GM12878 (cell line): ENCODE results near the gene RNASE12. TPM values are rescaled to one million over a fixed set of nuclear protein-coding genes. Genes with fewer than 3 reads are reported as not detected.
A peak's percentile ranks its signal among the peaks of the same experiment; 100 is the strongest.

Experiments
- ATAC-seq: fragments of 200-7000 bp; cut with Tn5 transposase; 3 replicates; pipeline ENCODE4 v1.9.1; 2020; ENCODE audit warnings: mild to moderate bottlenecking, moderate library complexity
- BruUV-seq: library from RNA; stranded (reverse); fragments of 400-500 nt; replicated peaks from 2 replicates; lab custom pipeline; 2021; lab: Mats Ljungman, UMichigan
- CTCF ChIA-PET: fragments of 300-600 bp; sonication (Branson Sonifier 250); formaldehyde crosslinking; extraction: SDS; loops from one replicate; lab custom pipeline; 2021; ENCODE audit warnings: inconsistent platforms; lab: Yijun Ruan, JAX
- POLR2A ChIA-PET: fragments of 350-600 bp; formaldehyde crosslinking; extraction: SDS; loops from one replicate; lab custom pipeline; 2021; ENCODE audit warnings: inconsistent platforms; lab: Charles Lee
- RAD21 ChIA-PET: fragments of 300-600 bp; sonication (Branson Sonifier 250); formaldehyde crosslinking; loops from one replicate; lab custom pipeline; 2023; ENCODE audit warnings: antibody characterized with exemption; ENCODE audit not compliant: unreplicated experiment; lab: Charles Lee
- SMC1A ChIA-PET: fragments of 300-600 bp; sonication (Branson Sonifier 250); formaldehyde crosslinking; loops from one replicate; lab custom pipeline; 2023; ENCODE audit not compliant: unreplicated experiment, uncharacterized antibody; lab: Charles Lee
- DNase-seq: peaks from one replicate; pipeline ENCODE4 v3.0.0-alpha.2; 2011; ENCODE audit warnings: low read depth, low spot score
- FAIRE-seq: peaks from 3 replicates; lab custom pipeline; 2011; peaks lifted over from hg19 to GRCh38; lab: Jason Lieb, UNC
- H2AFZ ChIP-seq: 2 replicates; pipeline ENCODE4 v1.6.0; 2011; ENCODE audit warnings: low read depth, low read length, control low read depth; ENCODE audit not compliant: control insufficient read depth
- H3K27ac ChIP-seq: 2 replicates; pipeline ENCODE4 v1.5.1; 2011; ENCODE audit warnings: control low read depth; ENCODE audit not compliant: control insufficient read depth, insufficient read depth
- H3K27me3 ChIP-seq, 2 experiments: replicated peaks in 1 of 2; 2 replicates each; pipeline versions ENCODE4 v1.6.0 to v1.6.1; 2011; ENCODE audit warnings: low read length in 1 of 2; ENCODE audit not compliant: control insufficient read depth in 2 of 2, insufficient read depth in 2 of 2
- H3K36me3 ChIP-seq, 2 experiments: 2 replicates each; pipeline ENCODE4 v1.5.1; 2011; ENCODE audit warnings: low read length in 1 of 2; ENCODE audit not compliant: control insufficient read depth in 2 of 2, insufficient read depth in 2 of 2
- H3K4me1 ChIP-seq: 2 replicates; pipeline ENCODE4 v1.6.1; 2011; ENCODE audit warnings: mild to moderate bottlenecking, low read length, moderate library complexity, mixed read lengths; ENCODE audit not compliant: control insufficient read depth, insufficient read depth
- H3K4me2 ChIP-seq: 2 replicates; pipeline ENCODE4 v1.6.0; 2011; ENCODE audit warnings: control low read depth; ENCODE audit not compliant: control insufficient read depth, insufficient read depth
- H3K4me3 ChIP-seq: fragments of 200-600 bp; sonication (generic); 2 replicates; pipeline ENCODE4 v1.5.1; 2016
- H3K79me2 ChIP-seq: 2 replicates; pipeline ENCODE4 v1.6.0; 2011; ENCODE audit warnings: low read length; ENCODE audit not compliant: control insufficient read depth, insufficient read depth
- H3K9ac ChIP-seq: 2 replicates; pipeline ENCODE4 v1.8.0; 2011; ENCODE audit warnings: low read length, control low read depth, mixed read lengths; ENCODE audit not compliant: control insufficient read depth, insufficient read depth
- H3K9me3 ChIP-seq: replicated peaks from 3 replicates; pipeline ENCODE4 v1.5.1; 2011; ENCODE audit warnings: mild to moderate bottlenecking, low read length; ENCODE audit not compliant: control insufficient read depth, insufficient read depth
- H4K20me1 ChIP-seq: 2 replicates; pipeline ENCODE4 v1.6.0; 2011; ENCODE audit not compliant: control insufficient read depth, insufficient read depth
- CHD2 ChIP-seq: IDR thresholded peaks from 2 replicates; pipeline ENCODE4 v1.6.1; 2011; ENCODE audit warnings: low read depth, low read length, improper control_type of control experiment, borderline replicate concordance
- EP300 ChIP-seq, 2 experiments: fragments of 150-350 bp in 1 of 2; IDR thresholded peaks; 2 replicates each; pipeline ENCODE4 v1.6.1; 2011 to 2012; ENCODE audit warnings: low read depth in 2 of 2, low read length in 2 of 2, borderline replicate concordance in 1 of 2, improper control_type of control experiment in 1 of 2, inconsistent platforms in 1 of 2; ENCODE audit not compliant: control insufficient read depth in 1 of 2
- GABPA ChIP-seq: IDR thresholded peaks from 2 replicates; pipeline ENCODE4 v1.6.1; 2014; ENCODE audit warnings: antibody characterized with exemption, low read depth, mild to moderate bottlenecking, inconsistent platforms
- GATAD2B ChIP-seq: fragments of 450-650 bp; conservative IDR thresholded peaks from 2 replicates; pipeline ENCODE4 v1.6.1; 2017; ENCODE audit warnings: low read depth, mild to moderate bottlenecking, moderate library complexity
- NBN ChIP-seq: fragments of 450-650 bp; IDR thresholded peaks from 2 replicates; pipeline ENCODE4 v1.6.1; 2016
- PAX5 ChIP-seq: IDR thresholded peaks from 2 replicates; pipeline ENCODE4 v1.6.1; 2011; ENCODE audit warnings: low read depth, low read length, borderline replicate concordance
- RCOR1 ChIP-seq: conservative IDR thresholded peaks from 2 replicates; pipeline ENCODE4 v1.6.1; 2012; ENCODE audit warnings: low read depth, low read length, improper control_type of control experiment
- SREBF1 ChIP-seq: IDR thresholded peaks from 2 replicates; pipeline ENCODE4 v1.6.1; 2012; ENCODE audit warnings: mild to moderate bottlenecking, low read length
- SREBF2 ChIP-seq: IDR thresholded peaks from 2 replicates; pipeline ENCODE4 v1.6.1; 2012; ENCODE audit warnings: mild to moderate bottlenecking, low read length
- SRF ChIP-seq, 2 experiments: IDR thresholded peaks; 2 replicates each; pipeline ENCODE4 v1.6.1; 2011; ENCODE audit warnings: low read depth in 2 of 2, low read length in 2 of 2, mild to moderate bottlenecking in 1 of 2, moderate library complexity in 1 of 2
- TARDBP ChIP-seq: IDR thresholded peaks from 2 replicates; pipeline ENCODE4 v1.6.1; 2016; ENCODE audit warnings: borderline replicate concordance
- ZNF207 ChIP-seq: fragments of 450-650 bp; IDR thresholded peaks from 2 replicates; pipeline ENCODE4 v1.6.1; 2014; ENCODE audit warnings: antibody characterized with exemption, mild to moderate bottlenecking, borderline replicate concordance
- ZNF24 ChIP-seq: fragments of 450-650 bp; IDR thresholded peaks from 2 replicates; pipeline ENCODE4 v1.6.1; 2017; ENCODE audit warnings: antibody characterized with exemption, mild to moderate bottlenecking
- ZNF384 ChIP-seq: IDR thresholded peaks from 2 replicates; pipeline ENCODE4 v1.6.1; 2012; ENCODE audit warnings: low read depth, mild to moderate bottlenecking, low read length, improper control_type of control experiment, borderline replicate concordance
- WGBS: methylation state at CpG from one replicate; pipeline ENCODE4 v1.1.6; 2016; ENCODE audit warnings: low lambda C conversion rate; ENCODE audit not compliant: insufficient replicate concordance, insufficient coverage; ENCODE audit errors: missing lambda C conversion rate; 5-methylcytosine and 5-hydroxymethylcytosine counted together
- in situ Hi-C: fragments of 300-500 bp; cut with MboI; formaldehyde crosslinking; loops from 9 replicates; pipeline ENCODE4 v1.14.3; 2018; ENCODE audit warnings: mixed read lengths
- intact Hi-C: fragments of 100-400 bp; cut with micrococcal nuclease; formaldehyde crosslinking; loops from one replicate; pipeline ENCODE4 v1.14.2; 2022; ENCODE audit not compliant: unreplicated experiment
- polyA plus RNA-seq, 11 experiments: library from polyadenylated mRNA; depleted of rRNA in 4 of 11; unstranded in 6 of 11; stranded (reverse) in 5 of 11; fragments of >200 nt; fragmentation: Nextera tagmentation in 4 of 11; fragmentation: Illumina TruSeq in 1 of 11; extraction: Ambion mirVana in 4 of 11; extraction: Trizol in 1 of 11; gene quantifications; 1 replicate in 1 of 11; 2 replicates in 10 of 11; pipeline versions ENCODE4 v1.2.1 to v1.2.3, GENCODE V29; 2011 to 2016; ENCODE audit warnings: inconsistent platforms in 2 of 11, missing spikeins in 2 of 11, low read depth in 1 of 11
- total RNA-seq, 4 experiments: library from RNA; depleted of rRNA in 3 of 4; stranded (reverse); fragments of >200 nt in 3 of 4; fragmentation: Illumina TruSeq in 1 of 4; extraction: Trizol in 1 of 4; gene quantifications; 2 replicates each; pipeline versions ENCODE4 v1.2.1 to v1.2.3, GENCODE V29; 2013 to 2021
- TF ChIP-seq, protein P1 (sequence below): fragments of 450-650 bp; IDR thresholded peaks from 2 replicates; pipeline ENCODE4 v1.6.1; 2016; ENCODE audit warnings: mild to moderate bottlenecking
- TF ChIP-seq, protein P2 (sequence below): fragments of 450-650 bp; IDR thresholded peaks from 2 replicates; pipeline ENCODE4 v1.6.1; 2017; ENCODE audit warnings: borderline replicate concordance

Gene RNASE12
- total and polyA plus RNA-seq, 10 of the 15 experiments (the other 5 are each of a cell fraction or from before 2014, with no cell fraction given): not detected

DNA sequence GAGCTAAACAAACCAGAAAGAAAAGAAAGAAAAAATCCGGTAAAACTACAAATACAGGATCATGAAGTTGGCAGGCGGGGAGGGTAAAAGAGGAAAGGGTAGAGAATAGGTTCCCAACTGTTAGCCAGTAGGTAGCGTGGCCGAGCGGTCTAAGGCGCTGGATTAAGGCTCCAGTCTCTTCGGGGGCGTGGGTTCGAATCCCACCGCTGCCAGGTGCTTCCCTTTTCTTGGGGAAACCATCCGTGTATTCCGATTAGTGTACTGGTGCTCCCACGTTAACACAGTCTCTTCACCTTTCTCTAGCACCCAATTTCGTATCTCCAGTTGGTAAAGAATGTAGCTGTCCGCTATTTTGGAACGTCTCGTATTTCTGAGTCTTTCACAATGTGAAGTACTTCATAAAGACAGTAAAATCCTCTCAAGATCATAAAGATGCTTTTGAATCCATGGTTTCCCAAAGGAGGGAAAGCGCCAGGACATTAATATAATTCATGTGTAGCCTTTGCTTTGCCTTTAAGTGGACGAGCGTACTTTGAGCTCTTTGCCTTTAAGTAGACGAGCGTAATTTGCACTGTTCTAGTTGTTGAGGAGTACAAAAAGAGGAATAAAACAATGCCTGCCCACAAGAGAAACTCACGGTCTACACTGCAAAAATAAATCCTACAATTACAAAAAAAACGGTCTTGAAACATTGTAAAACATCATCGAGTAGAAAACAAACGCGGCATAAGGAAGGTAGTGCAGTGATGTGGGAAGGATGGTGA, 19.0 kb upstream of the RNASE12 start:
- ChIA-PET SMC1A (interaction anchor here (0.6 to 6.5 kb wide), 23 partner anchors 12 to 282 kb away, joined by 3 to 110 read pairs (median 4); partner anchors contain the start of genes RNASE4 and TEP1), CTCF (interaction anchor here (0.6 to 10.3 kb wide), 30 partner anchors 10 to 361 kb away, joined by 3 to 216 read pairs (median 5); partner anchors contain the start of genes ANG, CCNB1IP1, PIP4P1 and RNASE4), RAD21 (interaction anchor here (0.7 to 6.3 kb wide), 22 partner anchors 13 to 315 kb away, joined by 3 to 77 read pairs (median 6); partner anchors contain the start of genes ANG, CCNB1IP1, PARP2 and PIP4P1), POLR2A (interaction anchor here (0.6 to 1.7 kb wide), 4 partner anchors 53 to 268 kb away, joined by 3 to 6 read pairs (median 4); no protein-coding TSS in a partner anchor)
- Histone ChIP-seq H3K27ac (peak overlapping the region; percentile 34; the same call in 1 of the 2 replicates), H2AFZ (peak overlapping the region; percentile 84), H3K36me3 (no peaks in the 10 kb centered on the region), H3K9me3 (no peaks in the 10 kb centered on the region), H3K4me2 (peak overlapping the region; percentile 72), H3K27me3 (no peaks in the 10 kb centered on the region), H4K20me1 (no peaks in the 10 kb centered on the region), H3K9ac (peak overlapping the region; percentile 60; the same call in 1 of the 2 replicates), H3K4me3 (peak overlapping the region; percentile 78), H3K79me2 (no peaks in the 10 kb centered on the region), H3K4me1 (peaks cover 35% of the 10 kb centered on the region)
- FAIRE-seq (no peak), ATAC-seq (peak; percentile 41), DNase-seq (no peak)
- in situ Hi-C loops (loop anchor here (5.0 kb wide), 1 partner anchor 198 kb away; the partner anchor contains the start of gene TEP1), intact Hi-C loops (loop anchor here (5.0 kb wide), 2 partner anchors 52 to 268 kb away; partner anchors contain the start of gene PARP2)
- WGBS: 5% methylated on average over 27 of the region's 27 CpGs
- BruUV-seq: no TSS peak
- TF ChIP-seq SREBF2 (peak; percentile 91), EP300 (IDR thresholded peaks at IDR 0.05; ENCODE audit: borderline replicate concordance in 1 of 2, control insufficient read depth in 1 of 2, low read depth in 2 of 2, low read length in 2 of 2) (peak in 1 of 2 experiments; percentile 77; a peak in 1 of 4 replicates), ZNF207 (no peak), TARDBP (peak; percentile 89), GABPA (peak; percentile 42; the same call in 1 of the 2 replicates), ZNF24 (peak; percentile 99), ZNF384 (no peak), SRF (IDR thresholded peaks at IDR 0.05; ENCODE audit: low read depth in 2 of 2, low read length in 2 of 2) (no peak), NBN (0 out of 2 replicates have a peak, but pooled peaks have one; percentile 4), GATAD2B (no peak), RCOR1 (0 out of 2 replicates have a peak, but pooled peaks have one; percentile 1), PAX5 (no peak), SREBF1 (no peak), CHD2 (no peak)
- TF ChIP-seq, protein P1, sequence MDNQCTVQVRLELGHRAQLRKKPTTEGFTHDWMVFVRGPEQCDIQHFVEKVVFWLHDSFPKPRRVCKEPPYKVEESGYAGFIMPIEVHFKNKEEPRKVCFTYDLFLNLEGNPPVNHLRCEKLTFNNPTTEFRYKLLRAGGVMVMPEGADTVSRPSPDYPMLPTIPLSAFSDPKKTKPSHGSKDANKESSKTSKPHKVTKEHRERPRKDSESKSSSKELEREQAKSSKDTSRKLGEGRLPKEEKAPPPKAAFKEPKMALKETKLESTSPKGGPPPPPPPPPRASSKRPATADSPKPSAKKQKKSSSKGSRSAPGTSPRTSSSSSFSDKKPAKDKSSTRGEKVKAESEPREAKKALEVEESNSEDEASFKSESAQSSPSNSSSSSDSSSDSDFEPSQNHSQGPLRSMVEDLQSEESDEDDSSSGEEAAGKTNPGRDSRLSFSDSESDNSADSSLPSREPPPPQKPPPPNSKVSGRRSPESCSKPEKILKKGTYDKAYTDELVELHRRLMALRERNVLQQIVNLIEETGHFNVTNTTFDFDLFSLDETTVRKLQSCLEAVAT: no peak
- TF ChIP-seq, protein P2, sequence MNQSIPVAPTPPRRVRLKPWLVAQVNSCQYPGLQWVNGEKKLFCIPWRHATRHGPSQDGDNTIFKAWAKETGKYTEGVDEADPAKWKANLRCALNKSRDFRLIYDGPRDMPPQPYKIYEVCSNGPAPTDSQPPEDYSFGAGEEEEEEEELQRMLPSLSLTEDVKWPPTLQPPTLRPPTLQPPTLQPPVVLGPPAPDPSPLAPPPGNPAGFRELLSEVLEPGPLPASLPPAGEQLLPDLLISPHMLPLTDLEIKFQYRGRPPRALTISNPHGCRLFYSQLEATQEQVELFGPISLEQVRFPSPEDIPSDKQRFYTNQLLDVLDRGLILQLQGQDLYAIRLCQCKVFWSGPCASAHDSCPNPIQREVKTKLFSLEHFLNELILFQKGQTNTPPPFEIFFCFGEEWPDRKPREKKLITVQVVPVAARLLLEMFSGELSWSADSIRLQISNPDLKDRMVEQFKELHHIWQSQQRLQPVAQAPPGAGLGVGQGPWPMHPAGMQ: no peak
